HG02610 (cell line): ENCODE data around the gene YIPF2.
"Not testable (repeated sequence)": the region's sequence is repeated elsewhere in the genome, so short reads cannot be mapped to it uniquely, and the experiment has no call there.

Experiments used
- ATAC-seq: cut with Tn5 transposase; IDR thresholded peaks from one replicate; pipeline ENCODE4 v1.9.1; 2021; ENCODE audit warnings: mild to moderate bottlenecking, moderate library complexity; ENCODE audit not compliant: unreplicated experiment

The YIPF2 gene

GRCh38 chr19:10928563-10929401 lies at the start of gene YIPF2, which contains the start of gene TIMM29:
Gene YIPF2, minus strand, starts transcription at chr19:10928639. Its CDS starts 229 bp downstream, at chr19:10928410.
Gene TIMM29, plus strand, starts transcription at chr19:10928811. Its CDS starts 12 bp downstream, at chr19:10928823.
- ATAC-seq, result peak; percentile 82

GRCh38 chr19:10977742-10978092 lies 49.3 kb upstream of the YIPF2 start:
- ATAC-seq, result no peak

- no peak for ATAC-seq
These were observed 47.9 kb upstream of the YIPF2 start for GRCh38 chr19:10976131-10976892.

- no peak for ATAC-seq
These were observed 47.1 kb upstream of the YIPF2 start for GRCh38 chr19:10975374-10976130.

GRCh38 chr19:10971107-10971726 lies 42.8 kb upstream of the YIPF2 start:
- ATAC-seq, result no peak

- ATAC-seq, result no peak
These were observed 40.2 kb upstream of the YIPF2 start for GRCh38 chr19:10968527-10969135.

GRCh38 chr19:10966809-10967208 lies 38.4 kb upstream of the YIPF2 start:
- no peak for ATAC-seq

GRCh38 chr19:10965398-10965797 lies 37.0 kb upstream of the YIPF2 start:
- no peak for ATAC-seq

GRCh38 chr19:10964903-10965302 lies 36.5 kb upstream of the YIPF2 start:
- ATAC-seq, result no peak

GRCh38 chr19:10963865-10964264 lies 35.4 kb upstream of the YIPF2 start:
- no peak for ATAC-seq

- ATAC-seq, result no peak
These were observed 34.4 kb upstream of the YIPF2 start for GRCh38 chr19:10962863-10963262.

GRCh38 chr19:10961073-10961860 lies 32.8 kb upstream of the YIPF2 start:
- ATAC-seq, result peak; percentile 34

GRCh38 chr19:10960314-10961072 lies 32.1 kb upstream of the YIPF2 start, which contains the start of gene SMARCA4:
Gene SMARCA4, plus strand, starts transcription at chr19:10961030. Its CDS starts 23,122 bp downstream, at chr19:10984152.
- ATAC-seq, result peak; percentile 77

GRCh38 chr19:10959277-10959968 lies 31.0 kb upstream of the YIPF2 start:
- ATAC-seq, result not testable (repeated sequence)

GRCh38 chr19:10952809-10953208 lies 24.4 kb upstream of the YIPF2 start:
- no peak for ATAC-seq

GRCh38 chr19:10946958-10947657 lies 18.7 kb upstream of the YIPF2 start:
- no peak for ATAC-seq

- ATAC-seq, result no peak
These were observed 16.8 kb upstream of the YIPF2 start for GRCh38 chr19:10945264-10945663.
